ENCODE measurements around the gene NUP160.
"Not testable (repeated sequence)": the region's sequence is repeated elsewhere in the genome, so short reads cannot be mapped to it uniquely, and the experiment has no call there.

Gene NUP160, protein sequence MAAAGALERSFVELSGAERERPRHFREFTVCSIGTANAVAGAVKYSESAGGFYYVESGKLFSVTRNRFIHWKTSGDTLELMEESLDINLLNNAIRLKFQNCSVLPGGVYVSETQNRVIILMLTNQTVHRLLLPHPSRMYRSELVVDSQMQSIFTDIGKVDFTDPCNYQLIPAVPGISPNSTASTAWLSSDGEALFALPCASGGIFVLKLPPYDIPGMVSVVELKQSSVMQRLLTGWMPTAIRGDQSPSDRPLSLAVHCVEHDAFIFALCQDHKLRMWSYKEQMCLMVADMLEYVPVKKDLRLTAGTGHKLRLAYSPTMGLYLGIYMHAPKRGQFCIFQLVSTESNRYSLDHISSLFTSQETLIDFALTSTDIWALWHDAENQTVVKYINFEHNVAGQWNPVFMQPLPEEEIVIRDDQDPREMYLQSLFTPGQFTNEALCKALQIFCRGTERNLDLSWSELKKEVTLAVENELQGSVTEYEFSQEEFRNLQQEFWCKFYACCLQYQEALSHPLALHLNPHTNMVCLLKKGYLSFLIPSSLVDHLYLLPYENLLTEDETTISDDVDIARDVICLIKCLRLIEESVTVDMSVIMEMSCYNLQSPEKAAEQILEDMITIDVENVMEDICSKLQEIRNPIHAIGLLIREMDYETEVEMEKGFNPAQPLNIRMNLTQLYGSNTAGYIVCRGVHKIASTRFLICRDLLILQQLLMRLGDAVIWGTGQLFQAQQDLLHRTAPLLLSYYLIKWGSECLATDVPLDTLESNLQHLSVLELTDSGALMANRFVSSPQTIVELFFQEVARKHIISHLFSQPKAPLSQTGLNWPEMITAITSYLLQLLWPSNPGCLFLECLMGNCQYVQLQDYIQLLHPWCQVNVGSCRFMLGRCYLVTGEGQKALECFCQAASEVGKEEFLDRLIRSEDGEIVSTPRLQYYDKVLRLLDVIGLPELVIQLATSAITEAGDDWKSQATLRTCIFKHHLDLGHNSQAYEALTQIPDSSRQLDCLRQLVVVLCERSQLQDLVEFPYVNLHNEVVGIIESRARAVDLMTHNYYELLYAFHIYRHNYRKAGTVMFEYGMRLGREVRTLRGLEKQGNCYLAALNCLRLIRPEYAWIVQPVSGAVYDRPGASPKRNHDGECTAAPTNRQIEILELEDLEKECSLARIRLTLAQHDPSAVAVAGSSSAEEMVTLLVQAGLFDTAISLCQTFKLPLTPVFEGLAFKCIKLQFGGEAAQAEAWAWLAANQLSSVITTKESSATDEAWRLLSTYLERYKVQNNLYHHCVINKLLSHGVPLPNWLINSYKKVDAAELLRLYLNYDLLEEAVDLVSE (N-terminal part only)

GRCh38 chr11:47847892-47848699 lies at the start of gene NUP160:
Gene NUP160, minus strand, starts transcription at chr11:47848350. Its CDS starts 32 bp downstream, at chr11:47848318.
- Histone ChIP-seq H3K36me3 (ENCODE audit: insufficient read depth, low read length) (peaks cover 4% of the 10 kb centered on the region), H3K79me2 (ENCODE audit: insufficient read depth, low read length) (peaks cover 58% of the 10 kb centered on the region), H3K4me2 (ENCODE audit: low read depth, low read length, poor library complexity, severe bottlenecking) (peak within 1 kb of the TSS; percentile 100), H3K9ac (ENCODE audit: low read depth, low read length, poor library complexity, severe bottlenecking) (peak within 1 kb of the TSS; percentile 92), H3K9me3 (ENCODE audit: insufficient read depth, low read depth, low read length) (no peaks in the 10 kb centered on the region), H3K27me3 (ENCODE audit: insufficient read depth, low read length, poor library complexity, severe bottlenecking) (no peaks in the 10 kb centered on the region), H2AFZ (ENCODE audit: low read length) (peak within 1 kb of the TSS; percentile 97), H3F3A (ENCODE audit: low read depth) (0 out of 2 replicates have a peak, but pooled peaks cover 2% of the 10 kb centered on the region), H3K9me2 (replicated peaks; ENCODE audit: low read depth, low read length) (no peaks in the 10 kb centered on the region), H3K4me1 (ENCODE audit: insufficient read depth, low read length, poor library complexity, severe bottlenecking) (peaks cover 49% of the 10 kb centered on the region), H4K20me1 (ENCODE audit: insufficient read depth, low read length, poor library complexity, severe bottlenecking) (peaks cover 26% of the 10 kb centered on the region), H3K4me3 (ENCODE audit: low read length, poor library complexity, severe bottlenecking) (peak within 1 kb of the TSS; percentile 97)
- TF ChIP-seq CTCF (conservative IDR thresholded peaks at IDR 0.05; ENCODE audit: low read length) (no peak), EZH2phosphoT487 (IDR thresholded peaks at IDR 0.05; ENCODE audit: borderline replicate concordance) (no peak)

GRCh38 chr11:47896199-47896598 lies 48.0 kb upstream of the NUP160 start:
- Histone ChIP-seq H2AFZ (ENCODE audit: low read length) (no peak overlapping the region), H3K36me3 (ENCODE audit: insufficient read depth, low read length) (no peaks in the 10 kb centered on the region), H4K20me1 (ENCODE audit: insufficient read depth, low read length, poor library complexity, severe bottlenecking) (no peaks in the 10 kb centered on the region), H3K9ac (ENCODE audit: low read depth, low read length, poor library complexity, severe bottlenecking) (no peak overlapping the region), H3K4me3 (ENCODE audit: low read length, poor library complexity, severe bottlenecking) (no peak overlapping the region), H3F3A (ENCODE audit: low read depth) (no peaks in the 10 kb centered on the region), H3K9me3 (ENCODE audit: insufficient read depth, low read depth, low read length) (no peaks in the 10 kb centered on the region), H3K4me2 (ENCODE audit: low read depth, low read length, poor library complexity, severe bottlenecking) (no peak overlapping the region), H3K27me3 (ENCODE audit: insufficient read depth, low read length, poor library complexity, severe bottlenecking) (no peaks in the 10 kb centered on the region), H3K9me2 (replicated peaks; ENCODE audit: low read depth, low read length) (no peaks in the 10 kb centered on the region), H3K4me1 (ENCODE audit: insufficient read depth, low read length, poor library complexity, severe bottlenecking) (no peaks in the 10 kb centered on the region), H3K79me2 (ENCODE audit: insufficient read depth, low read length) (no peaks in the 10 kb centered on the region)
- TF ChIP-seq EZH2phosphoT487 (IDR thresholded peaks at IDR 0.05; ENCODE audit: borderline replicate concordance), result no peak

GRCh38 chr11:47895035-47895434 lies 46.9 kb upstream of the NUP160 start:
- H4K20me1 ChIP-seq (ENCODE audit: insufficient read depth, low read length, poor library complexity, severe bottlenecking), result no peaks in the 10 kb centered on the region
- no peak overlapping the region for H3K4me3 ChIP-seq (ENCODE audit: low read length, poor library complexity, severe bottlenecking)
- H3K36me3 ChIP-seq (ENCODE audit: insufficient read depth, low read length), result no peaks in the 10 kb centered on the region
- H2AFZ ChIP-seq (ENCODE audit: low read length), result no peak overlapping the region
- peaks cover 4% of the 10 kb centered on the region for H3K4me1 ChIP-seq (ENCODE audit: insufficient read depth, low read length, poor library complexity, severe bottlenecking)
- H3K9me3 ChIP-seq (ENCODE audit: insufficient read depth, low read depth, low read length), result no peaks in the 10 kb centered on the region
- H3F3A ChIP-seq (ENCODE audit: low read depth), result no peaks in the 10 kb centered on the region
- H3K27me3 ChIP-seq (ENCODE audit: insufficient read depth, low read length, poor library complexity, severe bottlenecking), result no peaks in the 10 kb centered on the region
- TF ChIP-seq CTCF (conservative IDR thresholded peaks at IDR 0.05; ENCODE audit: low read length) (no peak), EZH2phosphoT487 (IDR thresholded peaks at IDR 0.05; ENCODE audit: borderline replicate concordance) (no peak)
- H3K79me2 ChIP-seq (ENCODE audit: insufficient read depth, low read length), result no peaks in the 10 kb centered on the region
- no peak overlapping the region for H3K4me2 ChIP-seq (ENCODE audit: low read depth, low read length, poor library complexity, severe bottlenecking)
- no peaks in the 10 kb centered on the region for H3K9me2 ChIP-seq (replicated peaks; ENCODE audit: low read depth, low read length)
- no peak overlapping the region for H3K9ac ChIP-seq (ENCODE audit: low read depth, low read length, poor library complexity, severe bottlenecking)

DNA sequence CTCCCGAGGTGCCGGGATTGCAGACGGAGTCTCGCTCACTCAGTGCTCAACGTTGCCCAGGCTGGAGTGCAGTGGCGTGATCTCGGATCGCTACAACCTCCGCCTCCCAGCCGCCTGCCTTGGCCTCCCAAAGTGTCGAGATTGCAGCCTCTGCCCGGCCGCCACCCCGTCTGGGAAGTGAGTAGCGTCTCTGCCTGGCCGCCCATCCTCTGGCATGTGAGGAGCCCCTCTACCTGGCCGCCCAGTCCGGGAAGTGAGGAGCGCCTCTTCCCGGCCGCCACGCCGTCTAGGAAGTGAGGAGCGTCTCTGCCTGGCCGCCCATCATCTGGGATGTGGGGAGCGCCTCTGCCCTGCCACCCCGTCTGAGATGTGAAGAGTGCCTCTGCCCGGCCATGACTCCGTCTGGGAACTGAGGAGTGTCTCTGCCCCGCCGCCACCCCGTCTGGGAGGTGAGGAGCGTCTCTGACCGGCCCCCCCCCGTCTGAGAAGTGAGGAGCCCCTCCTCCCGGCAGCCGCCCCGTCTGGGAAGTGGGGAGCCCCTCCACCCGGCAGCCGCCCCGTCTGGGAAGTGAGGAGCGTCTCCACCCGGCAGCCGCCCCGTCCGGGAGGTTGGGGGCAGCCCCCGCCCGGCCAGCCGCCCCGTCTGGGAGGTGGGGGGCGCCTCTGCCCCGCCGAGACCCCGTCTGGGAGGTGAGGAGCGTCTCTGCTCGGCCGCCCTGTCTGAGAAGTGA lies 44.6 kb upstream of the NUP160 start:
- H3K9me3 ChIP-seq (ENCODE audit: insufficient read depth, low read depth, low read length); H2AFZ ChIP-seq (ENCODE audit: low read length); H3K4me1 ChIP-seq (ENCODE audit: insufficient read depth, low read length, poor library complexity, severe bottlenecking); H3K79me2 ChIP-seq (ENCODE audit: insufficient read depth, low read length); H3K9me2 ChIP-seq (replicated peaks; ENCODE audit: low read depth, low read length); H4K20me1 ChIP-seq (ENCODE audit: insufficient read depth, low read length, poor library complexity, severe bottlenecking); H3K36me3 ChIP-seq (ENCODE audit: insufficient read depth, low read length); H3K27me3 ChIP-seq (ENCODE audit: insufficient read depth, low read length, poor library complexity, severe bottlenecking); H3K4me3 ChIP-seq (ENCODE audit: low read length, poor library complexity, severe bottlenecking); H3K4me2 ChIP-seq (ENCODE audit: low read depth, low read length, poor library complexity, severe bottlenecking); H3F3A ChIP-seq (ENCODE audit: low read depth); H3K9ac ChIP-seq (ENCODE audit: low read depth, low read length, poor library complexity, severe bottlenecking): not testable (repeated sequence)
